Measurements from ENCODE around the gene WFDC5.
"Not testable (repeated sequence)": the region's sequence is repeated elsewhere in the genome, so short reads cannot be mapped to it uniquely, and the experiment has no call there.

The WFDC5 gene

DNA sequence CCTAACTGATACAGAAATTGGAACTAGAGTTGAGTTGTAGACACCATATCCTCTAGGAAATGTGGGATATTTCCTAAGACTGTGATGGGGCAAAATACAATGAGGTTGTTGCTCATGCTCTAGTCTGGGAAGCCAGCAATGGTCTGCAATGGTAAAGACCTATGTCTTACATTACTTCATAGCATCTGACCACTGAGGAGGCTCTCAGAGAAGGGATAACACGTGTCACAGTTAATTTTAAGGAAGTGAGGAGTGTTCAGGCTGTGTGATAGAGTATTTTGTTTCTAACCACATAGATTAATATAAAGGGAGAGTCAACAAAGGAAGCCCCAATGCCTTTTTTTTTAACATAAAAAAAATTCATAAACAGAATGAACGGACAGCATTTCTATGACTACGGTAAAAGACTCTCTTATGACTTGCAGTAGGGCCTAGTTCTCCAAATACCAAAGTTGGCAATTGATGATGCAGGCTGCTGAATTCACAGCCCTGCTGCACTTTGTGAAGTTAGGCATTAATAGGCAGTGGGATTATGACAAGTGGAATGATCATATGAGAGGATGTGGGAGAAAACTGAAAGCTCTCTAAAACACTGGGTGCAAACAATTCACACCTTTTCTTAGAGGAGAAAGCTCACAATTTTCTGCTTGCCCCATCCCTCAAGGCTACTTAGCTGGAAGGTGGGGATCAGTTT is 27.7 kb downstream of the WFDC5 start:
- DNase-seq, result no peak

- no peak for DNase-seq
These were observed 29.1 kb downstream of the WFDC5 start for GRCh38 chr20:45085867-45086266.

GRCh38 chr20:45085289-45085688 is 29.7 kb downstream of the WFDC5 start:
- no peak for DNase-seq

GRCh38 chr20:45083127-45083526 is 31.8 kb downstream of the WFDC5 start:
- DNase-seq, result no peak

GRCh38 chr20:45082468-45082867 is 32.5 kb downstream of the WFDC5 start:
- DNase-seq, result no peak

DNA sequence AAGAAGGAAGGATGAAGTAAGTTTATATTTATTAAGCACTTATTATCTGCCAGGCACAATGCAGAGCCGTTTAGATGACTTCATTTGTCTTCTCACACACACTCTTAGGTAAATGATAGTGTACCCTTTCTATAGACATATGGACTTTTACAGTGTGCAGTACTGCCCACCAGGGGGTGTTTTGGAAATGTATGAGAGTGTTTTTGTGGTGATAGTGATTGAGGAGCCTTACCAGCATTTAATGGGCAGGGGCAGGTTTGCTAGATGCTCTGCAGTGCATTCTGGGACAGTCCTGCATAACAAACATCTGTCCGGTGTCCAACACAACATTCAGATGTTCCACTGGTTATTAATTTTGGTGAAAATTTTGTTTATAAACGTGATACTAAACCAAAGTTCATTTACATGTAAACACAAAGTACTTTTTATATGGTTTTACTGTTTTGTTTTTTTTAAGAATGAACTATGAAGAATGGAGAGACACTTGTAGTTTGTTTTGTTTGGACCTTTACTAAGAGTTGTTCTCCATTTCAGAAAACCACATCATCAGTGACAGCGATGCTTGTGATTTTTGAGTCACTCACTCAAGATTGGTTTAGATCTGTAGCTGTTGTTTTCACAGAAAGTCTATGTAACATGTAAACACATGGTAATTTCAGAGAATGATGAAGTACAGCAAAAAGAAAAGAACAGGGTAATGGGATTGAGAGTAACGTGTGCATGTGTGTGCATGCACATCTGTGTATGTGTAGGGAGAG is 33.9 kb downstream of the WFDC5 start:
- no peak for DNase-seq

- DNase-seq, result no peak
These were observed 37.4 kb downstream of the WFDC5 start for GRCh38 chr20:45077559-45077958.

DNA sequence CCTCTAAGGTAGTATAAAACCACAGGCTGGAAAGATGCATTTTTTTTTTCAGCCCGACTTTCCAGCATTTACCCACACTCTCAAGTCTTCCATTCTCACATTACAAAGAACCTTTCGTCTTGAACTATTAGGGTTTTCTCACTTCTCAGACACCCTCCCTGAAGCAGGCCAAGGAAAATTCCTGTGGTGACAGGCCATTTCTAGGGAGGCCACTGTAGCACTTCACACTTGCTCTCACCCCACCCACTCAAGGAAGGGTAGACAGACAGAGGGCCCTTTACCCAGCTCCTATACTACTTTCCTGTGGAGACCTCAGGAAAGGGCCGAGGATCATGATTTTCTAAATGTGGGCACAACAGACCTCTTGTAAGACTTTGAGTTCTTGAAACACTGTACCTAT is 41.8 kb downstream of the WFDC5 start:
- no peak for DNase-seq

DNA sequence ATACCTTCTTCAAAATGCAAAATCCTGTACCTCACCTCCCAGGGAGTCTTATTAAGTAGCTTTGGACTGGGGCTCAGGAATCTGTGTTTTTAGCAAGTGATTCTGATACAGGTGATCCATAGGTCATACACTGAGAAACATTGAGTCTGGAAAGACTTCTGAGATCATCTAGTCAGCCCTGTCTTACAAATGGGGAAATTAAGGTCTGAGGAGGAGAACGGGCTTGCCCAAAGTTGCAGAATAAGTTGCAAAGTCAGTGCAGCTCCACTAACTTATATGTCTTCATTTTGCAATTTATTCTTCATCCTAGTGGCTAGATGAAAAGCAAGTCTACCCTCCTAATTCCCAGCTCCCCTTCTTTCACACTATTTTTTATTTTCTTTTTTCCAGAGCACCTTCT is 42.9 kb downstream of the WFDC5 start:
- no peak for DNase-seq

- no peak for DNase-seq
These were observed 43.9 kb downstream of the WFDC5 start for GRCh38 chr20:45070932-45071632.

- DNase-seq, result no peak
These were observed 45.7 kb downstream of the WFDC5 start for GRCh38 chr20:45069261-45069660.

DNA sequence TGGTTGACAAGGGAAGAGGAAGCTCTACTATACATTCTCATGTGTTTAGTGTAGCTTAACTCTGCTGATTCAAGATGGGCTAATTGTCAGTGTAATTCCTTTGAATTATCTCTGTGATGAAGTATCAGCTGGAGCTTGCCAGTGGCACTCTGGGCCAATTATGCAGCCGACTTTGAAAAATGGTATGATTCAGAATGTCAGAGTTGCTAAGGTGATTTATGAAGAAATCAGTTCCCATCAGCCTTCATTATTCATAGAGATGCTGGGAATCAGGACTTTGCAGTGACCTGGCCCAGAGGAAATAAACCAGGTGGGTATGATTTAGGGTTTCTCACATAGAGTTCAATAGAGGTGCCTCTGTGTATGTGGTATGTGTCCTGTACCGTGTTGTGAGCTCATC is 47.4 kb downstream of the WFDC5 start:
- no peak for DNase-seq

DNA sequence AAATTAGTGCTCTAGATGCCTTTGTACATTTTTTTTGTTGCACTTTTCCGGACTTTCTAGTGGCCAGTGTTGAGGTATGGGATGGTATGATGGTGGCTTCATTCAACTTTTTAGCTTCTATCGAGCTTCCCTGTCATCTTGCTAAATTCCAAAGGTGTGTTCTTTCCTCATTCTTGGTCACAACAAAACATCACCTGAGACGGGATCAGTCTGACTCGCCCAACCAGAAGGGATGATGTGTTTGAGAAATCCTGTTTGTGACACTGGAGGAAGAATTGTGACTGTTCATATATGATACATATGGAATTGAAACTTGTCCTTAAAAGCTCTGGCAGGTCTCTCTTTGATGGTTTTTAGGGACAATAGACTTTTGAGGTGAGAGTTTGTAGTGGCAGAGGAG is 47.9 kb downstream of the WFDC5 start:
- DNase-seq, result no peak

DNA sequence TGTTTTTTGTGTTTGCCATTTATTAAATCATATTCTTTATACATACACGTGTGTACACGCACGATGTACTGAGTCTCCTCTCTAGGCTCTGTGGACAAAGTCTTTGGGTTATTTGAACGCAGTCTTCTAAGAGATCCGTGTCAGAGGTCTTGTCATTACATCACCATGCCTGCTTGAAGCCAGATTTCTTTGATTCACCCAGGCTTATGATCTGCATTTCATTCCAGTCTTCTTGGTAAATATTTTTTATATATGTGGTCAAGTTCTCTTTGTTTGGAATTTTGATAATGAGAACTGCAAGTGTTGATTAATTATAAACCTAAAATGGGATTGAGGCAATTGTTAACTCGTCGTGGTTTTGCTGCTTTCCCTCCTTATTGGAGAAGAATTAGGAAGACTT is 48.6 kb downstream of the WFDC5 start:
- DNase-seq, result no peak

DNA sequence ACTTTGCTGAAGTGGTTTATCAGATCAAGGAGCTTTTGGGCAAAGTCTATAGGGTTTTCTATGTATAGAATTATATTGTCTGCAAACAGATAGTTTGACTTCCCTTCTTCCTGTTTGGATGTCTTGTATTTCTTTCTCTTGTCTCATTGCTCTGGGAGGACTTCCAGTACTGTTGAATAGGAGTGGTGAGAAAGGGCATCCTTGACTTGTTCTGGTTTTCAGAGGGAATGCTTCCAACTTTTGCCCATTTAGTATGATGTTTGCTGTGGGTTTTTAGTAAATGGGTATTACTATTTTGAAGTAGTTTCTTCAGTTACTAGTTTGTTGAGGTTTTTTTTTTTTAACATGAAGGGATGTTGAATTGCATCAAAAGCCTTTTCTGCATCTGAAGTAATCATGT is 50.2 kb downstream of the WFDC5 start:
- DNase-seq, result no peak

- not testable (repeated sequence) for DNase-seq
These were observed 51.9 kb downstream of the WFDC5 start for GRCh38 chr20:45063107-45063506.

GRCh38 chr20:45061244-45061643 is 53.7 kb downstream of the WFDC5 start:
- no peak for DNase-seq

GRCh38 chr20:45060294-45060693 is 54.7 kb downstream of the WFDC5 start:
- no peak for DNase-seq

Measured in hippocampal formation (tissue), 2 donors.